Stomach (tissue), 9 donors: ENCODE measurements around the gene MAPK1. TPM values are rescaled to one million over a fixed set of nuclear protein-coding genes. Genes with fewer than 3 reads are reported as not detected.

ENCODE experiments used
- DNase-seq, 2 donors: peaks; one replicate each; pipeline versions ENCODE4 v3.0.0 to v3.0.0-alpha.2; 2013 to 2019
- H3K27ac ChIP-seq, 5 donors: fragments of 200-600 bp in 4 of 5; sonication (generic) in 4 of 5; one replicate each; pipeline ENCODE4 v1.5.1; 2013 to 2019; ENCODE audit warnings: mild to moderate bottlenecking in 1 of 5, moderate library complexity in 1 of 5
- H3K27me3 ChIP-seq, 3 donors: fragments of 200-600 bp; sonication (generic); one replicate each; pipeline ENCODE4 v1.5.1; 2017 to 2019; ENCODE audit warnings: mixed run types in 1 of 3
- H3K36me3 ChIP-seq, 4 donors: fragments of 200-600 bp; sonication (generic); 1 replicate in 3 of 4; 2 replicates in 1 of 4; pipeline ENCODE4 v1.5.1; 2016 to 2019
- H3K4me1 ChIP-seq, 4 donors: fragments of 200-600 bp; sonication (generic); one replicate each; pipeline ENCODE4 v1.5.1; 2016 to 2019
- H3K4me3 ChIP-seq, 4 donors: fragments of 200-600 bp; sonication (generic) in 3 of 4; one replicate each; pipeline ENCODE4 v1.5.1; 2016 to 2019; ENCODE audit warnings: mild to moderate bottlenecking in 1 of 4
- H3K9me3 ChIP-seq, 4 donors: fragments of 200-600 bp; sonication (generic); one replicate each; pipeline ENCODE4 v1.5.1; 2016 to 2019
- EP300 ChIP-seq: sonication (generic); formaldehyde crosslinking; IDR thresholded peaks from one replicate; pipeline ENCODE4 v1.6.1; 2017; ENCODE audit warnings: antibody characterized with exemption
- POLR2A ChIP-seq, 4 donors: fragments of 450-650 bp; IDR thresholded peaks; one replicate each; pipeline ENCODE4 v1.6.1; 2016; ENCODE audit warnings: antibody characterized with exemption in 4 of 4, control low read depth in 2 of 4, mild to moderate bottlenecking in 1 of 4, moderate library complexity in 1 of 4
- POLR2AphosphoS5 ChIP-seq, 3 donors: sonication (generic); formaldehyde crosslinking; IDR thresholded peaks; one replicate each; pipeline ENCODE4 v1.6.1; 2016; ENCODE audit warnings: antibody characterized with exemption in 3 of 3
- WGBS, 5 donors: extraction: QIAGEN DNeasy Blood & Tissue Kit in 3 of 5; methylation state at CpG; one replicate each; pipeline versions ENCODE4 v1.1.5 to v1.1.7; 2013 to 2018; 5-methylcytosine and 5-hydroxymethylcytosine counted together
- intact Hi-C: fragments of 100-400 bp; cut with DNase I; formaldehyde crosslinking; loops from one replicate; pipeline ENCODE4 v1.15.1; 2023; ENCODE audit warnings: low total_unique reads
- polyA plus RNA-seq, 3 donors: library from polyadenylated mRNA; stranded (reverse); fragments of 200-250 nt; gene quantifications; one replicate each; pipeline ENCODE4 v1.2.3, GENCODE V29; 2013
- total RNA-seq, 5 donors: library from RNA; depleted of rRNA; stranded (reverse); fragments of >200 nt; gene quantifications; one replicate each; pipeline versions ENCODE4 v1.1.0 to v1.2.3, GENCODE V29; 2014 to 2016
- TF ChIP-seq, protein P1 (sequence below), 7 experiments: fragments of 450-650 bp in 4 of 7; fragments of 200-600 bp in 3 of 7; sonication (generic) in 3 of 7; IDR thresholded peaks; one replicate each; pipeline ENCODE4 v1.5.1; 2016 to 2019; ENCODE audit warnings: antibody characterized with exemption in 7 of 7, control low read depth in 2 of 7, mild to moderate bottlenecking in 1 of 7
- donor health status: healthy with polysubstance abuse.
- donor health status: Bipolar disorder and iron deficiency.
- donor health status: healthy.

Gene MAPK1
- total and polyA plus RNA-seq, 8 donors: 10.4 to 81.6 (median 44.2) TPM

DNA sequence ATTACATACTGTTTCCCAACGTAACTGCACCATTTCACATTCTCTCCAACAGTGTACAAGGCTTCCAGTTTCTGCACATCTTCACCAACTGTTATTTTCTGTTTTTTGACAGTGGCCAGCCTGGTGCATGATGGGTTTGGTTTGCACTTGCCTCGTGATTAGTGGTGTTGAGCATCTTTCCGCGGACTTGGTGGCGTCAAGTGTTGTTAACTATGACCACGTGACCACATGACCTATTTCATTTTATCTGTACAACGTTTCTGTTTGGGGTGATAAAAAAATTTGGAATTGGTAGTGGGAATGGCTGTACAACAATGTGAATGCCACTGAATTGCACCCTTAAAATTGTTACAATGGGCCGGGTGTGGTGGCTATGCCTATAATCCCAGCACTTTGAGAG is 129.4 kb downstream of the MAPK1 start:
- intact Hi-C loops: no loop called here
- 77 to 80% (median 79%) methylated on average over 8 of the region's 8 CpGs for WGBS, 5 donors

DNA sequence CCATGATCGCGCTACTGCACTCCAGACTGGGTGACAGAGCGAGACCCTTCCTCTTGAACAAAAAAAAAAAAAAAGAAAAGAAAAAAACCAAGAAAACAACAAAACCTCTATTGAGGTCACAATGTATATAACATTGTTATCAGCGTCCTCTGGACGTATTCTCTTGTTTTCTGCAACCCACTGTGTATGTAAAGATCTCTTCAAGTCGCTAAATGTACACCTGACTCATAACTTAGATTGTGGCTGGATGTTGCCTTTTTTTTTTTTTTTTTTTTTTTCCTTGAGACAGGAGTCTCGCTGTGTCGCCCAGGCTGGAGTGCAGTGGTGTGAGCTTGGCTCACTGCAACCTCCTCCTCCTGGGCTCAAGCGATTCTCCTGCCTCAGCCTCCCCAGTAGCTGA is 130.5 kb downstream of the MAPK1 start:
- DNase-seq: no peak
- H3K4me1 ChIP-seq: peaks cover 16 to 24% (median 19%) of the 10 kb centered on the region in 4 donors
- intact Hi-C loops: no loop called here
- H3K36me3 ChIP-seq: no peaks in the 10 kb centered on the region
- no peaks in the 10 kb centered on the region for H3K9me3 ChIP-seq
- TF ChIP-seq POLR2A (IDR thresholded peaks at IDR 0.05) (no peak), POLR2AphosphoS5 (IDR thresholded peaks at IDR 0.05) (no peak)
- WGBS, 5 donors: 72 to 77% (median 74%) methylated on average over 7 to 9 of the region's 9 CpGs
- no peak overlapping the region for H3K27ac ChIP-seq
- H3K4me3 ChIP-seq: no peak overlapping the region
- H3K27me3 ChIP-seq: no peaks in the 10 kb centered on the region

More for the DNA sequence above, 129.4 kb downstream of the MAPK1 start:
- peaks cover 16 to 24% (median 19%) of the 10 kb centered on the region in 4 donors for H3K4me1 ChIP-seq
- no peaks in the 10 kb centered on the region for H3K9me3 ChIP-seq
- H3K4me3 ChIP-seq: no peak overlapping the region
- no peaks in the 10 kb centered on the region for H3K36me3 ChIP-seq
- no peak for DNase-seq
- no peak overlapping the region for H3K27ac ChIP-seq
- TF ChIP-seq EP300 (no peak), POLR2A (IDR thresholded peaks at IDR 0.05) (no peak), POLR2AphosphoS5 (IDR thresholded peaks at IDR 0.05) (no peak)
- TF ChIP-seq, protein P1, sequence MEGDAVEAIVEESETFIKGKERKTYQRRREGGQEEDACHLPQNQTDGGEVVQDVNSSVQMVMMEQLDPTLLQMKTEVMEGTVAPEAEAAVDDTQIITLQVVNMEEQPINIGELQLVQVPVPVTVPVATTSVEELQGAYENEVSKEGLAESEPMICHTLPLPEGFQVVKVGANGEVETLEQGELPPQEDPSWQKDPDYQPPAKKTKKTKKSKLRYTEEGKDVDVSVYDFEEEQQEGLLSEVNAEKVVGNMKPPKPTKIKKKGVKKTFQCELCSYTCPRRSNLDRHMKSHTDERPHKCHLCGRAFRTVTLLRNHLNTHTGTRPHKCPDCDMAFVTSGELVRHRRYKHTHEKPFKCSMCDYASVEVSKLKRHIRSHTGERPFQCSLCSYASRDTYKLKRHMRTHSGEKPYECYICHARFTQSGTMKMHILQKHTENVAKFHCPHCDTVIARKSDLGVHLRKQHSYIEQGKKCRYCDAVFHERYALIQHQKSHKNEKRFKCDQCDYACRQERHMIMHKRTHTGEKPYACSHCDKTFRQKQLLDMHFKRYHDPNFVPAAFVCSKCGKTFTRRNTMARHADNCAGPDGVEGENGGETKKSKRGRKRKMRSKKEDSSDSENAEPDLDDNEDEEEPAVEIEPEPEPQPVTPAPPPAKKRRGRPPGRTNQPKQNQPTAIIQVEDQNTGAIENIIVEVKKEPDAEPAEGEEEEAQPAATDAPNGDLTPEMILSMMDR (IDR thresholded peaks at IDR 0.05): no peak
- no peaks in the 10 kb centered on the region for H3K27me3 ChIP-seq

DNA sequence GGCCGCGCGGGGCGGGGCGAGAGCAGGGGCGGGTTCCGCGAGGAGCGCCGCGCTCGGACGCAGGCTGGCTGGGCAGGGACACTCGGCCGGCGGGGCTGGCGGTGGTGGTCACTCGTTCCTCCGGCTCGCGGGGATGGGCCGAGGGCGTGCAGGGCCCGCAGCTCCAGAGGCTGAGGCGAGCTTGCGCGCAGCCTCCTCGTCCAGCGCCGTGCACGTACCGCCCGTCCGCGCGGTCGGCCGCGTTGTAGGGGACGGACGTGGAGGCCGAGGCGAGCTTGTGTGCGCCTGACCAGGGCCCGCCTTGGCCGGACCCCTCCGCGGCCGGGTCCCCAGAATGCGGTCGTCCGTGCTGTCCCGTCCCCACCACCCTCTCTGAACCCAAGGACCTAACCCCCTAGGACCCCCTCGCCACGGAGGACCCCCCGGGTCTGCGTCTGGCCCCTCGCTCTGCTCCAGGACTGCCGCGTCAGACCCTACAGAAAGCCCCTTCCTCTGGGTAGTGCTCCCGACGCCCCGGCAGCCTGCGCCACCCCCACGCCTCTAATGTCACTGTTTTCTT is 131.3 kb downstream of the MAPK1 start:
- H3K36me3 ChIP-seq: no peaks in the 10 kb centered on the region
- H3K4me3 ChIP-seq: peak overlapping the region; percentile 54 to 77 (median 66)
- intact Hi-C loops: no loop called here
- TF ChIP-seq EP300 (no peak), POLR2A (IDR thresholded peaks at IDR 0.05) (no peak), POLR2AphosphoS5 (IDR thresholded peaks at IDR 0.05) (peak in 1 of 3 donors; percentile 51)
- TF ChIP-seq, protein P1 (IDR thresholded peaks at IDR 0.05): no peak
- no peaks in the 10 kb centered on the region for H3K9me3 ChIP-seq
- DNase-seq: no peak
- H3K4me1 ChIP-seq: peaks cover 16 to 24% (median 19%) of the 10 kb centered on the region in 4 donors
- WGBS, 5 donors: 7 to 13% (median 9%) methylated on average over 53 to 64 of the region's 65 CpGs
- H3K27ac ChIP-seq: peak overlapping the region; percentile 50 to 87 (median 77)
- no peaks in the 10 kb centered on the region for H3K27me3 ChIP-seq

DNA sequence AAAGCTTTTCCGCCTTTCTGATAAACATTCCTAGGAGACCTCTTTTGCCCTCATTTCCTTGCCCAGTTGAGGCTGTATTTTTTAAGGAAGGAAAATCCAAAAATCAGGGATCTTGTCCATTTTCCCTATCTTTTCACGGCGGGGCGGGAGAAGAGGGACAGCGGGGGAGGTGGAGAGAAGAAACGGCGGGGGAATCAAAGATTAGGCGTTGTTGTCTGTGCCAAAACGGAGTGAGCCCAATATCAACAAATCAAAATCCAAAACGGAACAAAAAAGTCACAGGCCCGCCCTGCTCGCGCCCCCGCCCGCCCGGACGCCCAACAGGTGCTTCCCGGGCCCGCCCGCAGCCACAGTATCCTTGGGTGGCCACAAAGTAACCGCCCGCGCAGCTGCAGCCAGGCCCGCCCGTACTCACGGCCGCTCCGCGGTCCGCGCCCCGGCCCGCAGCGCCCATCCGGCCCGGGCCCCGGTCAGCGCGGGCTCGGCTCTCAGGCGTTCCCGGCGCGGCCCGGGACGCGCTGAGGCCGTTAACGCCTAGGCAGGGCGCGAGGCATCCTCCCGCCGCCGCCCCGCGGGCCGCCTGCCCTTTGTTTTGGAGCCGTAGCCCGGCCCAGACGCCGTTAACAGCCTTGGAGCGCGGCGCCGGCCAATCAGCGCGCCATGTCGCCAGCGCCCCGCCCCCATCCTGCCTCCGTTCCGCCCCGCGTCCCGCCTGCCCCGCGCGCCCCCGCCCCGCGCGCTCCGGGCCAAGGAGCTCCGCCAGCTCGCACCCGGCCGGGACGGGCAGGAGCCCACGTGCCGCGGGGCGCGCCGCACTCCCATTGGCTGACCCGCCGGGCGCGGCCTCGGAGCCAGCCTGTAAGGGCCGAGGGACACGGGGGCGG is 132.0 kb downstream of the MAPK1 start, which contains the start of gene YPEL1:
YPEL1 (minus strand) TSS at position 595 of the 884 bp plus-strand sequence. CDS start 25,050 bp downstream, outside the sequence.
- WGBS, 5 donors: 0 to 2% (median 1%) methylated on average over 23 to 102 of the region's 102 CpGs
- Histone ChIP-seq H3K27ac (peak within 1 kb of the TSS; percentile 56 to 87 (median 84)), H3K4me3 (peak within 1 kb of the TSS; percentile 54 to 77 (median 66)), H3K4me1 (peaks cover 16 to 24% (median 19%) of the 10 kb centered on the region in 4 donors), H3K36me3 (no peaks in the 10 kb centered on the region), H3K27me3 (no peaks in the 10 kb centered on the region), H3K9me3 (no peaks in the 10 kb centered on the region)
- peak in 1 of 4 donors; percentile 29 for TF ChIP-seq POLR2A (IDR thresholded peaks at IDR 0.05)
- TF ChIP-seq, protein P1 (IDR thresholded peaks at IDR 0.05): no peak
- peak; percentile 91 to 96 (median 92) for TF ChIP-seq POLR2AphosphoS5 (IDR thresholded peaks at IDR 0.05)
- intact Hi-C loops: no loop called here
- DNase-seq: peak; percentile 98 to 99
